HCT116 (cell line): ENCODE results near the gene SLC16A3.

Experiments used
- TCF7L2 ChIP-seq: IDR thresholded peaks from 2 replicates; pipeline ENCODE4 v1.7.0; 2011; ENCODE audit warnings: borderline replicate concordance, inconsistent platforms; ENCODE audit not compliant: insufficient read depth, insufficient read length; ENCODE audit errors: extremely low read depth
- TF ChIP-seq, protein P1 (sequence below), 3 experiments: fragments of 200-600 bp in 1 of 3; sonication (generic) in 1 of 3; IDR thresholded peaks in 2 of 3; conservative IDR thresholded peaks in 1 of 3; 2 replicates each; pipeline ENCODE4 v1.5.1; 2012 to 2017; ENCODE audit warnings: low read depth in 2 of 3, low read length in 2 of 3, antibody characterized with exemption in 1 of 3, borderline replicate concordance in 1 of 3, control low read depth in 1 of 3, mild to moderate bottlenecking in 1 of 3, mixed read lengths in 1 of 3, mixed run types in 1 of 3, moderate library complexity in 1 of 3; ENCODE audit not compliant: insufficient read depth in 1 of 3

DNA sequence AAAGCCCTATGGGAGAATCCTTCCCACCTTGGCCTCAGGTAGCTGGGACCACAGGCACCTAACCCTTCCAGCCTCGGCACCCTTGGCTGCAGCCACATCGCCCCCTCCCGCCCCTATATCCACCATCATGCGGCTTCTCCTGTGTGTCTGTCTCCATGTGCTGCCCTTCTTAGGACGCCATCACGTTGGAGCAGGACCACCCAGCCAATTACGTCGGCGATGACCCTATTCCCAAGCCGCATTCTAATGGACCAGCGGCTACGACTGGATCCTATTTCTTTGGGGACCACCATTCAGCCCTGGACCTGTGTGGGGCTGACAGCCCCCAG lies 12.9 kb upstream of the SLC16A3 start:
- TF ChIP-seq, protein P1, sequence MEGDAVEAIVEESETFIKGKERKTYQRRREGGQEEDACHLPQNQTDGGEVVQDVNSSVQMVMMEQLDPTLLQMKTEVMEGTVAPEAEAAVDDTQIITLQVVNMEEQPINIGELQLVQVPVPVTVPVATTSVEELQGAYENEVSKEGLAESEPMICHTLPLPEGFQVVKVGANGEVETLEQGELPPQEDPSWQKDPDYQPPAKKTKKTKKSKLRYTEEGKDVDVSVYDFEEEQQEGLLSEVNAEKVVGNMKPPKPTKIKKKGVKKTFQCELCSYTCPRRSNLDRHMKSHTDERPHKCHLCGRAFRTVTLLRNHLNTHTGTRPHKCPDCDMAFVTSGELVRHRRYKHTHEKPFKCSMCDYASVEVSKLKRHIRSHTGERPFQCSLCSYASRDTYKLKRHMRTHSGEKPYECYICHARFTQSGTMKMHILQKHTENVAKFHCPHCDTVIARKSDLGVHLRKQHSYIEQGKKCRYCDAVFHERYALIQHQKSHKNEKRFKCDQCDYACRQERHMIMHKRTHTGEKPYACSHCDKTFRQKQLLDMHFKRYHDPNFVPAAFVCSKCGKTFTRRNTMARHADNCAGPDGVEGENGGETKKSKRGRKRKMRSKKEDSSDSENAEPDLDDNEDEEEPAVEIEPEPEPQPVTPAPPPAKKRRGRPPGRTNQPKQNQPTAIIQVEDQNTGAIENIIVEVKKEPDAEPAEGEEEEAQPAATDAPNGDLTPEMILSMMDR (IDR thresholded peaks at IDR 0.05 in 2 of 3, conservative IDR thresholded peaks at IDR 0.05 in 1 of 3; ENCODE audit: borderline replicate concordance in 1 of 3, insufficient read depth in 1 of 3, low read depth in 2 of 3, low read length in 2 of 3), result no peak
- TF ChIP-seq TCF7L2, result no peak
